ENCODE measurements around the gene ASH1L.

GRCh38 chr1:155379180-155379579, 183.4 kb downstream of the ASH1L start:
- TF ChIP-seq CTCF (conservative IDR thresholded peaks at IDR 0.05): no peak
- no peak for TF ChIP-seq EZH2 (IDR thresholded peaks at IDR 0.05; ENCODE audit: low read depth)

All from PC-9 (cell line).